Peyer's patch (tissue), 4 donors: ENCODE results near the gene TPD52L2. TPM values are rescaled to one million over a fixed set of nuclear protein-coding genes. Genes with fewer than 3 reads are reported as not detected.

Experiments used
- DNase-seq, 3 donors: peaks; one replicate each; pipeline ENCODE4 v3.0.0-alpha.2; 2017 to 2019
- H3K27ac ChIP-seq, 4 donors: fragments of 200-600 bp; sonication (generic); one replicate each; pipeline ENCODE4 v1.5.1; 2016 to 2019
- H3K27me3 ChIP-seq, 2 donors: fragments of 200-600 bp; sonication (generic); one replicate each; pipeline ENCODE4 v1.5.1; 2019
- H3K36me3 ChIP-seq, 3 donors: fragments of 200-600 bp; sonication (generic); one replicate each; pipeline ENCODE4 v1.5.1; 2016 to 2019
- H3K4me1 ChIP-seq, 4 donors: fragments of 200-600 bp; sonication (generic); one replicate each; pipeline ENCODE4 v1.5.1; 2016 to 2019
- H3K4me3 ChIP-seq, 4 donors: fragments of 200-600 bp; sonication (generic); 1 replicate in 3 of 4; 2 replicates in 1 of 4; pipeline ENCODE4 v1.5.1; 2016 to 2019; ENCODE audit warnings: mild to moderate bottlenecking in 1 of 4
- H3K9me3 ChIP-seq, 4 donors: fragments of 200-600 bp; sonication (generic); one replicate each; pipeline ENCODE4 v1.5.1; 2016 to 2019; ENCODE audit warnings: mild to moderate bottlenecking in 1 of 4
- POLR2A ChIP-seq, 2 donors: fragments of 450-650 bp; IDR thresholded peaks; one replicate each; pipeline ENCODE4 v1.5.1; 2017; ENCODE audit warnings: antibody characterized with exemption in 2 of 2, mild to moderate bottlenecking in 2 of 2, moderate library complexity in 2 of 2
- total RNA-seq, 4 donors: library from RNA; depleted of rRNA; stranded (reverse); fragments of >200 nt; gene quantifications; one replicate each; pipeline ENCODE4 v1.1.0, GENCODE V29; 2016
- TF ChIP-seq, protein P1 (sequence below), 6 experiments: fragments of 450-650 bp in 4 of 6; fragments of 200-600 bp in 2 of 6; sonication (generic) in 1 of 6; IDR thresholded peaks; one replicate each; pipeline ENCODE4 v1.5.1; 2017 to 2019; ENCODE audit warnings: antibody characterized with exemption in 6 of 6, mild to moderate bottlenecking in 3 of 6, moderate library complexity in 1 of 6

The TPD52L2 gene
- total RNA-seq, 4 donors from 2014 or later, result 59.4 to 78.7 (median 65.1) TPM

DNA sequence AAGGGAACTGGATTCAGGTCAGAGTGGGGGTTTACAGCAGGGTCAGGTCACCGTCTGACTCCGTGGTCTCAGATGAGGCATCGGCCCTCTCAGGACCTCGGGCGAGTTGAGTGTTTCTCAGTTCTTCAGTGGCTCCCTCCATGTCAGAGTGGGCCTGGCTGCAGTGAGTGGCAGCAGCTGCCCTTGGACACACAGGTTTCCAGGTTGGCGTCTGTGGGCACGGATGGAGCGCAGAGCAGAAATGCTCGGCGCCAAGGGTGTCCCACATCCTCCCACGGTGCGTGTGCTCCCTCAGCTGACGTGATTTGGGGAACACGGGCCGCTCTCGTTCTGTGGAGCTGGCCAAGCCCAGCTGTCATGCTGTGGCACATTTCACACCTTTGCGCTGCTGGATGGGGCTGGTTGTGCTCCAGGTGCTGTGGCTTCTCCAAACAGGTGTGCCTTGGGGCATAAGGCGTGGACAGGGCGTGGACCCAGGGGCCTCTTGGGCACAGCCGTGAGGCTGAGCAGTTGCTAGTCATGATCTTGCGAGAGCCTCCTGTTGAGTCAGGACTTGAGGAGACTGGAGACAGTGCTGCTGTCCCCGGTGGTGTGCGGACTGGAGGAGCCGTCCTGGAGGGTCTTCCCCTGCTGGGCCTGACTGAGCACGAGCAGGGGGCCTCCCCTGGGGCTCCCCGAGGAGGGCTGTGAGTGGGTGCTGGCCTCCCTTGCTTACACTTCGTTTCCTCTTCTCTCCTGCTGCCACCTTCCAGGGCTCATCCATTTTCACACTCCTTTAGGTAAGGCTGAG, 20.4 kb downstream of the TPD52L2 start:
- no peaks in the 10 kb centered on the region for H3K27me3 ChIP-seq
- no peaks in the 10 kb centered on the region for H3K9me3 ChIP-seq
- DNase-seq, result peak in 1 of 3 donors; percentile 65
- peak overlapping the region in 1 of 4 donors; percentile 7 for H3K27ac ChIP-seq
- no peak overlapping the region for H3K4me3 ChIP-seq
- peaks cover 0 to 86% (median 0%) of the 10 kb centered on the region in 3 donors for H3K36me3 ChIP-seq
- TF ChIP-seq POLR2A (IDR thresholded peaks at IDR 0.05), result no peak
- TF ChIP-seq, protein P1, sequence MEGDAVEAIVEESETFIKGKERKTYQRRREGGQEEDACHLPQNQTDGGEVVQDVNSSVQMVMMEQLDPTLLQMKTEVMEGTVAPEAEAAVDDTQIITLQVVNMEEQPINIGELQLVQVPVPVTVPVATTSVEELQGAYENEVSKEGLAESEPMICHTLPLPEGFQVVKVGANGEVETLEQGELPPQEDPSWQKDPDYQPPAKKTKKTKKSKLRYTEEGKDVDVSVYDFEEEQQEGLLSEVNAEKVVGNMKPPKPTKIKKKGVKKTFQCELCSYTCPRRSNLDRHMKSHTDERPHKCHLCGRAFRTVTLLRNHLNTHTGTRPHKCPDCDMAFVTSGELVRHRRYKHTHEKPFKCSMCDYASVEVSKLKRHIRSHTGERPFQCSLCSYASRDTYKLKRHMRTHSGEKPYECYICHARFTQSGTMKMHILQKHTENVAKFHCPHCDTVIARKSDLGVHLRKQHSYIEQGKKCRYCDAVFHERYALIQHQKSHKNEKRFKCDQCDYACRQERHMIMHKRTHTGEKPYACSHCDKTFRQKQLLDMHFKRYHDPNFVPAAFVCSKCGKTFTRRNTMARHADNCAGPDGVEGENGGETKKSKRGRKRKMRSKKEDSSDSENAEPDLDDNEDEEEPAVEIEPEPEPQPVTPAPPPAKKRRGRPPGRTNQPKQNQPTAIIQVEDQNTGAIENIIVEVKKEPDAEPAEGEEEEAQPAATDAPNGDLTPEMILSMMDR (IDR thresholded peaks at IDR 0.05), result no peak
- H3K4me1 ChIP-seq, result peaks cover 0 to 42% (median 5%) of the 10 kb centered on the region in 4 donors

DNA sequence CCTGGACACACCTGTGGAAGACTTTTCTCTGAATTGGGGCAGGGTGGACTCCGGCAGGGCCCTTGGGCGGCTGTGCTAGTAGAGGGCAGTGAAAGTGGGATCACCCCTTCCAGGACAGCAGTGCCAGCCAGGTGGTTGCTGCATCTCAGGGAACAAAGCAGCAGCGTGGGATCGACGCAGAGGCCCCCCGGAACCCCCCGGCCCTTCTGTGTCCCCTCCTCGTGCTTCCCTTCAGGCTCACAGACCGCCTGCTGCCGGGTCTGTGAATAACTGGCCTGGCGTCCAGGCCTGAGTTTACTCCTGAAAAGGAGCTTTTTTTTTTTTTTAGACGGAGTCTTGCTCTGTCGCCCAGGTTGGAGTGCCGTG, 21.0 kb downstream of the TPD52L2 start:
- no peak for TF ChIP-seq POLR2A (IDR thresholded peaks at IDR 0.05)
- DNase-seq, result no peak
- H3K4me1 ChIP-seq, result peaks cover 0 to 47% (median 5%) of the 10 kb centered on the region in 4 donors
- H3K4me3 ChIP-seq, result no peak overlapping the region
- H3K9me3 ChIP-seq, result no peaks in the 10 kb centered on the region
- no peaks in the 10 kb centered on the region for H3K27me3 ChIP-seq
- peak overlapping the region in 1 of 4 donors; percentile 7 for H3K27ac ChIP-seq
- H3K36me3 ChIP-seq, result peaks cover 0 to 86% (median 0%) of the 10 kb centered on the region in 3 donors

DNA sequence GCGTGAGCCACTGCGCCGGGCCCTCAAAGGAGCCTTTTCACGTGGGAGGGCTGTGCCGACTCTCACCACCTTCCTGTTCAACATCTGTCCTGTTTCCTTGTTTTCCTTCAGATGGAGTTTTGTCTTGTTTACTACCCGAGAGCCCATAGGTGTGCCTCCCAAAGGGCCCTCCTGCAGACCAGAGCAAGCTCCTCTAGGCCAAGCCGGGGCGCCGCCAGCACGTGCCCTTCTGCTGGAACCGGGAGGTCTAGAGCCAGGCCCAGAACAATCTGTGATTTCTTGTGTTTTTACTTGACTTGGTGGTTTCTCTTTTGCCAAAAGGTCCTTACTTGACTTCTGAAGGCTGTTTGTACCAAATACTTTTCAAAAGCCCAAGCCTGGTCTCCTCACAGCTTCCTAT, 21.9 kb downstream of the TPD52L2 start:
- Histone ChIP-seq H3K27ac (no peak overlapping the region), H3K4me1 (peaks cover 0 to 38% (median 5%) of the 10 kb centered on the region in 4 donors), H3K36me3 (peaks cover 0 to 87% (median 0%) of the 10 kb centered on the region in 3 donors), H3K27me3 (no peaks in the 10 kb centered on the region), H3K4me3 (no peak overlapping the region), H3K9me3 (no peaks in the 10 kb centered on the region)
- TF ChIP-seq, protein P1 (IDR thresholded peaks at IDR 0.05), result no peak
- TF ChIP-seq POLR2A (IDR thresholded peaks at IDR 0.05), result no peak
- DNase-seq, result no peak

DNA sequence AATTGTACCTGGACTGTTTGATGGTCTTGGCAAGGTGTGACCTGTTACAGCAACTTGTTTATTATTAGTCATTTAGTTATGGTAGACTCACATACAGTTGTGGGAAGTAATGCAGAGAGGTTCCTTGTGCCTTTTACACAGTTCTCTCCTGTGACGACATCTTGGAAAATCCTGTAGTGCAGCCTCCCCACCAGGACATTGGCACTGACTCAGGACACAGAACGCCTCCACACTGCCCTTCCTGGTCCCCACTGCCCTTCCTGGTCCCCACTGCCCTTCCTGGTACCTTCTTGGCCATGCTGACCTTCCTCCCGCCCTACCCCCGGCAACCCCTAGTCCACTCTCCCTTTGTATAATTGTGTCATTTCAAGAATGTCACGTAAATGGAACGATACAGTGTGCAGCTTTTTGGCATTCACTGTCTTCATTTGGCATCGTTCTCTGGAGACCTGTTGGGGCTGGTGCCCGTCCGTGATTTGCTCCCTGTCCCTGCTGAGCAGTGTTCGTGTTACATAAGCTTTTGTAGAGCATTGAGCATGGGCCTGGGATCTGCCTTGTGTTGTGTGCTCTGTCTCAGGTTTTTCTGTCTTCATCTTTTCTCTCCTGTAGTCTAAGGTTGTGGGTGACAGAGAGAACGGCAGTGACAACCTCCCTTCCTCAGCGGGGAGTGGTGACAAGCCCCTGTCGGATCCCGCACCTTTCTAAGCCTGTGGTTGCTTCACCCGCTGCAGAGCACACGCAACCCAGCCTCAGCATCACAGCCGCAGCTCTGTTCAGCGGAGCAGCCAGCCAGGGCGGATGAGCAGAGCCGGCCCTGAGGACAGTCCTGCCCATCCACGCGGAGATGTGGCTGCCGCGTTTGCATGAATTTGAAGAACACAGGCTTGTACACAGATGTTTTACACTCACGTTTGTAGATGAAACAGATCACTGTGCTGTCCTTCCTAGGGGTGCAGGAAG, 24.5 kb downstream of the TPD52L2 start:
- DNase-seq, result peak in 1 of 3 donors; percentile 75
- H3K4me1 ChIP-seq, result peaks cover 0 to 47% (median 5%) of the 10 kb centered on the region in 4 donors
- peaks cover 0 to 64% (median 0%) of the 10 kb centered on the region in 3 donors for H3K36me3 ChIP-seq
- H3K27me3 ChIP-seq, result no peaks in the 10 kb centered on the region
- H3K4me3 ChIP-seq, result no peak overlapping the region
- TF ChIP-seq POLR2A (IDR thresholded peaks at IDR 0.05), result peak in 1 of 2 donors; percentile 42
- TF ChIP-seq, protein P1 (IDR thresholded peaks at IDR 0.05), result no peak
- no peaks in the 10 kb centered on the region for H3K9me3 ChIP-seq
- peak overlapping the region in 3 of 4 donors; percentile 71 to 96 (median 85) for H3K27ac ChIP-seq

DNA sequence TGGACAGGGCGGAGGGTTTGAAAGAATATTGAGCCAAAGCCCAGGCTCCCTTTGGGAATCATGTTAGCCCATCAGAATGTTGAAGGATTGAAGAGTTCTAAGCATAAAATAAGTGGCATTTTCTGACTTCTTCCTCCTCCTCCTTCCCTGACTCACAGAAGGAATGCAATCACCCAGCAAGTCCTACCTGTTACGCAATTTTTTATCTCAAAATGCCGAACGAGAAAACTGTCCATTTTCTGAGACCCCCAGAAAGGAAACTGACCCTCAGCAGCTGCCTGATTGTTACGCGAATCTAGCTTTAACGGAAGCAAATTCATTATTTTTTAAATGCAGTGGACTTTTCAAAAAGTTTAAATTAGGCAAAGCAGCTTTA, 25.1 kb downstream of the TPD52L2 start:
- Histone ChIP-seq H3K4me3 (peak overlapping the region in 1 of 4 donors; percentile 10), H3K4me1 (peaks cover 0 to 48% (median 5%) of the 10 kb centered on the region in 4 donors), H3K36me3 (peaks cover 0 to 58% (median 0%) of the 10 kb centered on the region in 3 donors), H3K27me3 (no peaks in the 10 kb centered on the region), H3K9me3 (no peaks in the 10 kb centered on the region), H3K27ac (peak overlapping the region in 3 of 4 donors; percentile 71 to 96 (median 85))
- no peak for DNase-seq
- no peak for TF ChIP-seq POLR2A (IDR thresholded peaks at IDR 0.05)
- TF ChIP-seq, protein P1 (IDR thresholded peaks at IDR 0.05), result no peak
